Measurements from ENCODE around the gene DIRAS3. TPM values are rescaled to one million over a fixed set of nuclear protein-coding genes. Genes with fewer than 3 reads are reported as not detected.
A peak's percentile ranks its signal among the peaks of the same experiment; 100 is the strongest.

Gene DIRAS3
- total and polyA plus RNA-seq, 2 of the 8 experiments (the other 6 are each of a cell fraction or from before 2014, with no cell fraction given) = 0.11 TPM; not detected in 1

GRCh38 chr1:68051475-68051874 lies 1.0 kb upstream of the DIRAS3 start (continued):
- no peak for TF ChIP-seq SP1 (IDR thresholded peaks at IDR 0.05; ENCODE audit: low read depth, low read length)
- TF ChIP-seq SIN3A (conservative IDR thresholded peaks at IDR 0.05 in 1 of 2, IDR thresholded peaks at IDR 0.05 in 1 of 2; ENCODE audit: low read depth in 1 of 2, low read length in 2 of 2) = 0 out of 4 replicates have a peak, but pooled peaks of 1 of the 2 experiments have one; percentile 31
- TF ChIP-seq EZH2 (IDR thresholded peaks at IDR 0.05; ENCODE audit: low read depth, low read length, severe bottlenecking) = no peak
- no peak for TF ChIP-seq CHD1 (IDR thresholded peaks at IDR 0.05; ENCODE audit: low read depth, low read length)
- no peak for TF ChIP-seq SIX5 (IDR thresholded peaks at IDR 0.05; ENCODE audit: low read depth, low read length)
- no peak for TF ChIP-seq KDM4A (IDR thresholded peaks at IDR 0.05; ENCODE audit: low read depth, low read length, severe bottlenecking)
- TF ChIP-seq CTCF (IDR thresholded peaks at IDR 0.05; ENCODE audit: control extremely low read depth in 1 of 3, insufficient read depth in 1 of 3, low read depth in 1 of 3, low read length in 3 of 3) = peak; percentile 39 to 73 (median 56)
- TF ChIP-seq ATF3 (IDR thresholded peaks at IDR 0.05; ENCODE audit: insufficient read depth, low read depth, low read length) = no peak
- no peak for TF ChIP-seq CHD2 (IDR thresholded peaks at IDR 0.05; ENCODE audit: low read length)
- no peak for TF ChIP-seq HDAC6 (IDR thresholded peaks at IDR 0.05; ENCODE audit: low read depth, low read length)
- TF ChIP-seq GTF2F1 (IDR thresholded peaks at IDR 0.05; ENCODE audit: borderline replicate concordance, low read depth, low read length) = no peak
- no peak for TF ChIP-seq ATF2 (IDR thresholded peaks at IDR 0.05; ENCODE audit: low read length)
- TF ChIP-seq EP300 (IDR thresholded peaks at IDR 0.05; ENCODE audit: borderline replicate concordance in 1 of 2, low read depth in 2 of 2, low read length in 2 of 2) = no peak
- no peak for TF ChIP-seq CBX8 (IDR thresholded peaks at IDR 0.05; ENCODE audit: borderline replicate concordance, low read depth, low read length)
- TF ChIP-seq SUZ12 (IDR thresholded peaks at IDR 0.05; ENCODE audit: low read length) = no peak
- TF ChIP-seq SRF (IDR thresholded peaks at IDR 0.05; ENCODE audit: low read depth, low read length) = no peak
- no peak for TF ChIP-seq TAF7 (optimal IDR thresholded peaks at IDR 0.05; ENCODE audit: borderline replicate concordance, low read depth, low read length)

All from H1 (cell line).